Lower lobe of right lung (tissue), 2 donors: ENCODE data around the gene GLYATL1. TPM values are rescaled to one million over a fixed set of nuclear protein-coding genes. Genes with fewer than 3 reads are reported as not detected.

Experiments
- ATAC-seq, 2 donors: fragments of 200-7000 bp; cut with Tn5 transposase; one replicate each; pipeline ENCODE4 v1.9.1; 2020 to 2022; ENCODE audit warnings: mild to moderate bottlenecking in 2 of 2, moderate library complexity in 2 of 2
- DNase-seq: peaks from one replicate; pipeline ENCODE4 v3.0.0-alpha.2; 2020
- H3K27ac ChIP-seq: fragments of 200-600 bp; one replicate; pipeline ENCODE4 v1.8.0; 2022
- H3K27me3 ChIP-seq: fragments of 200-600 bp; one replicate; pipeline ENCODE4 v1.8.0; 2022; ENCODE audit warnings: low read depth
- H3K36me3 ChIP-seq: fragments of 200-600 bp; one replicate; pipeline ENCODE4 v1.8.0; 2022; ENCODE audit warnings: mild to moderate bottlenecking
- H3K4me1 ChIP-seq: fragments of 200-600 bp; one replicate; pipeline ENCODE4 v1.8.0; 2022
- H3K4me3 ChIP-seq: fragments of 200-600 bp; one replicate; pipeline ENCODE4 v1.8.0; 2022; ENCODE audit warnings: mild to moderate bottlenecking
- H3K9me3 ChIP-seq: fragments of 200-600 bp; one replicate; pipeline ENCODE4 v1.8.0; 2022
- CTCF ChIP-seq: fragments of 200-600 bp; IDR thresholded peaks from one replicate; pipeline ENCODE4 v1.8.0; 2022; ENCODE audit warnings: antibody characterized with exemption, mild to moderate bottlenecking
- intact Hi-C: fragments of 100-400 bp; cut with DNase I; formaldehyde crosslinking; loops from one replicate; pipeline ENCODE4 v1.11.0; 2022
- total RNA-seq: library from RNA; stranded (reverse); fragmentation: NEBNext Ultra II Directional; extraction: Animal tissue kit (Norgen Biotek cat#: 25700); gene quantifications from one replicate; pipeline ENCODE4 v1.2.1, GENCODE V29; 2021
- donor health status: DM: no; HTN: yes; CAD: no; lungs with severe emphysema.

GLYATL1 gene
- total RNA-seq, 1 donor from 2014 or later = not detected

- DNase-seq = no peak
- Histone ChIP-seq H3K4me1 (peaks cover 7% of the 10 kb centered on the region), H3K9me3 (no peaks in the 10 kb centered on the region), H3K27me3 (peaks cover 21% of the 10 kb centered on the region), H3K36me3 (no peaks in the 10 kb centered on the region), H3K27ac (no peak overlapping the region), H3K4me3 (no peak overlapping the region)
- no peak for TF ChIP-seq CTCF
- intact Hi-C loops = no loop called here
- ATAC-seq = no peak
Measured at GRCh38 chr11:58926695-58927094, 12.6 kb upstream of the GLYATL1 start.

- no peaks in the 10 kb centered on the region for H3K9me3 ChIP-seq
- intact Hi-C loops = no loop called here
- DNase-seq (no peak), ATAC-seq (peak; percentile 38 to 43)
- no peaks in the 10 kb centered on the region for H3K36me3 ChIP-seq
- H3K27ac ChIP-seq = no peak overlapping the region
- TF ChIP-seq CTCF = no peak
- H3K4me3 ChIP-seq = no peak overlapping the region
- H3K4me1 ChIP-seq = peaks cover 7% of the 10 kb centered on the region
- H3K27me3 ChIP-seq = peaks cover 23% of the 10 kb centered on the region
Measured at GRCh38 chr11:58927393-58928106, 11.7 kb upstream of the GLYATL1 start.

GRCh38 chr11:58928107-58928499 is 11.2 kb upstream of the GLYATL1 start:
- H3K36me3 ChIP-seq = no peaks in the 10 kb centered on the region
- H3K27ac ChIP-seq = no peak overlapping the region
- no peak for TF ChIP-seq CTCF
- H3K4me3 ChIP-seq = no peak overlapping the region
- no peaks in the 10 kb centered on the region for H3K9me3 ChIP-seq
- peaks cover 23% of the 10 kb centered on the region for H3K27me3 ChIP-seq
- intact Hi-C loops = no loop called here
- ATAC-seq (peak in 1 of 2 donors; percentile 12), DNase-seq (no peak)
- peaks cover 7% of the 10 kb centered on the region for H3K4me1 ChIP-seq

DNA sequence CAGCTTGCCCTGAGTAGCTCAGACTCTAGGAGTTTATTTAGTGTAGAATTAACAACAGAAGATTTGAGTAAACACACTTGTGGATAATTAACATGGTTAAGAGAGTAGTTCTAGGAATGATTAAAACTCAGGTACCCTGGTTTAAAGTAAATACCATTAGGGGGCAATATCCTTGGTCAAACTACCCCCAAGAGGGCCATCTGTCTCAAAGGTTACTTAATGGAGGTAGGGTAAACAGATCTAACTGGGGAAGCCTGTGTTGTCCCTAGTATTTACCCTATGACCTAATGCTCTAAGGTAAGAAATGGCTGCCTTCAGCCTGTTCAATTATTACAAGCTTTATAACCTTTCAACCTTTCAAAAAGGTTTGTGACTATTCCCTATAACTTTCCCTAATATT is 10.6 kb upstream of the GLYATL1 start:
- no peak overlapping the region for H3K27ac ChIP-seq

GRCh38 chr11:58930926-58931325 is 8.4 kb upstream of the GLYATL1 start:
- H3K36me3 ChIP-seq = no peaks in the 10 kb centered on the region
- ATAC-seq = no peak
- intact Hi-C loops = no loop called here
- H3K4me1 ChIP-seq = peaks cover 7% of the 10 kb centered on the region
- H3K27me3 ChIP-seq = peaks cover 20% of the 10 kb centered on the region
- no peaks in the 10 kb centered on the region for H3K9me3 ChIP-seq
- H3K27ac ChIP-seq = no peak overlapping the region
- no peak overlapping the region for H3K4me3 ChIP-seq
- no peak for TF ChIP-seq CTCF
- no peak for DNase-seq

More for the DNA sequence above, 10.6 kb upstream of the GLYATL1 start:
- H3K9me3 ChIP-seq = no peaks in the 10 kb centered on the region
- no peaks in the 10 kb centered on the region for H3K36me3 ChIP-seq
- peaks cover 22% of the 10 kb centered on the region for H3K27me3 ChIP-seq
- no peak for TF ChIP-seq CTCF
- no peak overlapping the region for H3K4me3 ChIP-seq
- ATAC-seq (peak in 1 of 2 donors; percentile 9), DNase-seq (no peak)
- peaks cover 7% of the 10 kb centered on the region for H3K4me1 ChIP-seq
- intact Hi-C loops = no loop called here
